PC-9 (cell line): Measurements from ENCODE around the gene GET3.
"Not testable (repeated sequence)": the region's sequence is repeated elsewhere in the genome, so short reads cannot be mapped to it uniquely, and the experiment has no call there.

Source experiments
- EZH2 ChIP-seq: fragments of 200-600 bp; sonication (generic); IDR thresholded peaks from 2 replicates; pipeline ENCODE4 v1.8.0; 2017; ENCODE audit warnings: antibody characterized with exemption, low read depth
- TF ChIP-seq, protein P1 (sequence below): fragments of 200-600 bp; sonication (generic); conservative IDR thresholded peaks from 2 replicates; pipeline ENCODE4 v1.6.1; 2017; ENCODE audit warnings: mixed run types, antibody characterized with exemption, mild to moderate bottlenecking, moderate library complexity

GRCh38 chr19:12713304-12713703 is 24.0 kb upstream of the GET3 start:
- TF ChIP-seq, protein P1, sequence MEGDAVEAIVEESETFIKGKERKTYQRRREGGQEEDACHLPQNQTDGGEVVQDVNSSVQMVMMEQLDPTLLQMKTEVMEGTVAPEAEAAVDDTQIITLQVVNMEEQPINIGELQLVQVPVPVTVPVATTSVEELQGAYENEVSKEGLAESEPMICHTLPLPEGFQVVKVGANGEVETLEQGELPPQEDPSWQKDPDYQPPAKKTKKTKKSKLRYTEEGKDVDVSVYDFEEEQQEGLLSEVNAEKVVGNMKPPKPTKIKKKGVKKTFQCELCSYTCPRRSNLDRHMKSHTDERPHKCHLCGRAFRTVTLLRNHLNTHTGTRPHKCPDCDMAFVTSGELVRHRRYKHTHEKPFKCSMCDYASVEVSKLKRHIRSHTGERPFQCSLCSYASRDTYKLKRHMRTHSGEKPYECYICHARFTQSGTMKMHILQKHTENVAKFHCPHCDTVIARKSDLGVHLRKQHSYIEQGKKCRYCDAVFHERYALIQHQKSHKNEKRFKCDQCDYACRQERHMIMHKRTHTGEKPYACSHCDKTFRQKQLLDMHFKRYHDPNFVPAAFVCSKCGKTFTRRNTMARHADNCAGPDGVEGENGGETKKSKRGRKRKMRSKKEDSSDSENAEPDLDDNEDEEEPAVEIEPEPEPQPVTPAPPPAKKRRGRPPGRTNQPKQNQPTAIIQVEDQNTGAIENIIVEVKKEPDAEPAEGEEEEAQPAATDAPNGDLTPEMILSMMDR, result not testable (repeated sequence)
- TF ChIP-seq EZH2, result not testable (repeated sequence)
